Thymus (tissue), 11 donors: Measurements from ENCODE around the gene ETV5. TPM values are rescaled to one million over a fixed set of nuclear protein-coding genes. Genes with fewer than 3 reads are reported as not detected.

Experiments
- DNase-seq, 9 donors: peaks; one replicate each; pipeline ENCODE4 v3.0.0-alpha.2; 2013; ENCODE audit warnings: low spot score in 9 of 9, low read depth in 6 of 9, missing footprints in 1 of 9
- H3K27ac ChIP-seq, 2 donors: one replicate each; pipeline ENCODE4 v1.5.1; 2013; ENCODE audit warnings: control low read depth in 1 of 2, low read depth in 1 of 2, low read length in 1 of 2, mild to moderate bottlenecking in 1 of 2, moderate library complexity in 1 of 2
- H3K27me3 ChIP-seq, 2 donors: one replicate each; pipeline ENCODE4 v1.5.1; 2013; ENCODE audit warnings: low read length in 1 of 2; ENCODE audit not compliant: control insufficient read depth in 2 of 2, insufficient read depth in 1 of 2
- H3K36me3 ChIP-seq, 2 donors: one replicate each; pipeline ENCODE4 v1.5.1; 2013; ENCODE audit warnings: low read length in 1 of 2, mild to moderate bottlenecking in 1 of 2, moderate library complexity in 1 of 2; ENCODE audit not compliant: control insufficient read depth in 2 of 2, insufficient read depth in 2 of 2
- H3K4me1 ChIP-seq, 2 donors: one replicate each; pipeline ENCODE4 v1.5.1; 2013; ENCODE audit warnings: low read length in 2 of 2; ENCODE audit not compliant: control insufficient read depth in 2 of 2, insufficient read depth in 2 of 2
- H3K4me3 ChIP-seq, 2 donors: one replicate each; pipeline ENCODE4 v1.5.1; 2013; ENCODE audit warnings: low read length in 2 of 2, control low read depth in 1 of 2, mild to moderate bottlenecking in 1 of 2
- H3K9me3 ChIP-seq, 2 donors: one replicate each; pipeline ENCODE4 v1.5.1; 2013; ENCODE audit warnings: low read length in 1 of 2, mild to moderate bottlenecking in 1 of 2; ENCODE audit not compliant: control insufficient read depth in 2 of 2, insufficient read depth in 1 of 2
- WGBS: extraction: QIAGEN DNeasy Blood & Tissue Kit; methylation state at CpG from one replicate; pipeline ENCODE4 v1.1.7; 2013; 5-methylcytosine and 5-hydroxymethylcytosine counted together
- polyA plus RNA-seq: library from polyadenylated mRNA; stranded (reverse); fragments of 200-250 nt; gene quantifications from one replicate; pipeline ENCODE4 v1.2.3, GENCODE V29; 2013
- total RNA-seq: library from RNA; stranded (reverse); fragments of 120-200 nt; gene quantifications from one replicate; pipeline ENCODE4 v1.2.4, GENCODE V29; 2013
- donor health status: healthy.

ETV5 gene
- total and polyA plus RNA-seq, 2 donors, result 4.9 to 11.0 TPM

DNA sequence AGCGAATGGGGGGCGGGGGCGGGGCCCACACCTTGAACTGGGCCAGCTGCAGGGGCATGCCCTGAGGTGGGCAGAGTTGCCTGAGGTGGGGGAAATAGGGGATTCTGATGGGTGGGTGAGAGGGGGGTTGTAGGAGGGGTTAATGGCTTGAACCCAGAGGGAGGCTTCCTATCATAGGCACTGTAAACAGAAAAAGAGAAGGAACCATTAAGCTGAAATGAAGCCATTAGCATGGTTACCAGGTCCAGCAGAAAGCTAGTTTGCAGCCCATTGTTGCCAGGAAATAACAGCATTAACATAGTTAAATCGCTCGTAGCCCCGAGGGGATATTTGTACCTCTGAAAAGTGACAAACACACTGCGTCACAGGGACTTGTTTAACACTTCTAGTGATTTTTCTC, 29.0 kb downstream of the ETV5 start:
- Histone ChIP-seq H3K27ac (no peak overlapping the region), H3K27me3 (no peaks in the 10 kb centered on the region), H3K4me3 (no peak overlapping the region), H3K36me3 (no peaks in the 10 kb centered on the region), H3K9me3 (no peaks in the 10 kb centered on the region), H3K4me1 (peaks cover 0 to 10% of the 10 kb centered on the region in 2 donors)
- WGBS, result 90% methylated on average over 7 of the region's 7 CpGs
- DNase-seq, result no peak

DNA sequence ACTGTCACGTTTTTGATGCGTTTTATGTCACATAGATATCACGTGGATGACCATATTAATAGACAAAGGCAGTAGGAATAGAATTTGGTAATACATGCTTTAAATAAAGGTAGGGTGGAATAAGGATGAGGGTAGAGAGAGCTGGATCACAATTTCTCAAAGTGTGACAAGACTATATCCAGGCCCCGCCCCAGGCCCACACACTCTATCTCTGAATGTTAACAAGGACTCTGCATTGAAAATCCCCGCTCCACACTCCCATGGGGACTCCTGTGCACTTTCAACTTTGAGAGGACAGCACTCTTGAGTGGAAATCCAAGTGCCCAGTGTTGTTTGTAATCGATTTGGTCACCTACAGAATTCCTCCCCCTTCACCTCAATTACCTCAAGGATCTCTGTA, 31.4 kb downstream of the ETV5 start:
- no peak for DNase-seq
- H3K27me3 ChIP-seq, result no peaks in the 10 kb centered on the region

DNA sequence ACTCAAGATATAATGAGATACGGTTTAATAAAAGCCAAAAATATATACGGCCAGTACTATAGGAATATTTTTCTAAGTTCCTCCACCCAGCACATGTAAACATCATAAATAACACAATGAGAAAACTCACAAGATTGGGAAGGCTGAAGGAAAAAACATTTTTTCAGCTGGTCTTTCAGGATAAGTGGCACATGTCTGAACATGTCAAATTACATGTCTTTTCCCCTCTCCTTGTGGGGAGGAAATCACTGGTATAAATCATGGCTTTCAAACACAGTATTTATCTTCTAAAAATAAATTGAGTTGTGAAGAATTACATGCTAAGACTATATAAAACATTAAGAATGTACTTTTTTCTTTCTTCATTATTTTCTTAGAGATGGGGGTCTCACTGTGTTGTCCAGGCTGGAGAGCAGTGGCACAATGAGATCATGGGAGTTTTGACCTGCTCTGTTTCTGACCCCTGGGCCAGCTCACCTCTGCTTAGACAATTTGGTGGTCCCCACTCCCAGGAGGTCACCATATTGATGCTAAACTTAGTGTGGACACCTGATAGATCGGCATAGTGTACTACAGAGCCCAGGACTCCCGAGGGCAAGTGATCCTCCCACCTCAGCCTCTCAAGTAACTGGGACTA, 32.8 kb downstream of the ETV5 start:
- H3K27me3 ChIP-seq, result no peaks in the 10 kb centered on the region
- peaks cover 3 to 16% of the 10 kb centered on the region in 2 donors for H3K4me1 ChIP-seq
- peaks cover 0 to 4% of the 10 kb centered on the region in 2 donors for H3K9me3 ChIP-seq
- WGBS, result 96% methylated on average over 4 of the region's 4 CpGs
- no peaks in the 10 kb centered on the region for H3K36me3 ChIP-seq
- DNase-seq, result no peak
- H3K27ac ChIP-seq, result no peak overlapping the region
- no peak overlapping the region for H3K4me3 ChIP-seq

More for the DNA sequence above, 31.4 kb downstream of the ETV5 start:
- WGBS, result 97% methylated on average over 6 of the region's 6 CpGs
- Histone ChIP-seq H3K4me3 (no peak overlapping the region), H3K27ac (no peak overlapping the region), H3K4me1 (peaks cover 0 to 10% of the 10 kb centered on the region in 2 donors), H3K9me3 (peaks cover 0 to 4% of the 10 kb centered on the region in 2 donors), H3K36me3 (no peaks in the 10 kb centered on the region)

DNA sequence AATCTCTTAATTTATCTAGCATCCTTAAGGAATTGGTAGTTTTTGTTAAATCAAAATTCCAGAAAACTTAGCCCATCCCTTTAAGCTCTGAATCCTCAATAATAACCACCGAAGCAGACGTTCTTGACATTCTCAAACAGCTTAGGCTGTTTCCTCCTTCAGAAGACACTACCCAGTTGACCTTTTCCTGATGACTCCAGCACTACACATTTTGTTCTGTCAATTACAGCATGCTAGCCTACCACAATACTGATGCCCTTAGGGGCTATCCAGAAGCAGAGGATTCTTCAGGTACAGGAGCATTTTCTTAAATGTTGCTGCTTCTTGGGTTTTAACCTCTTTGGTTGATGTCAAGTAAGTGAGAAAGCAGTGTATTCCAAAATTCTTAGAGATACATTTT, 33.4 kb downstream of the ETV5 start:
- Histone ChIP-seq H3K27me3 (no peaks in the 10 kb centered on the region), H3K4me3 (no peak overlapping the region), H3K36me3 (no peaks in the 10 kb centered on the region), H3K27ac (no peak overlapping the region), H3K4me1 (peaks cover 6 to 17% of the 10 kb centered on the region in 2 donors), H3K9me3 (peaks cover 0 to 4% of the 10 kb centered on the region in 2 donors)
- no peak for DNase-seq
- WGBS, result 95% methylated on average over 2 of the region's 2 CpGs

DNA sequence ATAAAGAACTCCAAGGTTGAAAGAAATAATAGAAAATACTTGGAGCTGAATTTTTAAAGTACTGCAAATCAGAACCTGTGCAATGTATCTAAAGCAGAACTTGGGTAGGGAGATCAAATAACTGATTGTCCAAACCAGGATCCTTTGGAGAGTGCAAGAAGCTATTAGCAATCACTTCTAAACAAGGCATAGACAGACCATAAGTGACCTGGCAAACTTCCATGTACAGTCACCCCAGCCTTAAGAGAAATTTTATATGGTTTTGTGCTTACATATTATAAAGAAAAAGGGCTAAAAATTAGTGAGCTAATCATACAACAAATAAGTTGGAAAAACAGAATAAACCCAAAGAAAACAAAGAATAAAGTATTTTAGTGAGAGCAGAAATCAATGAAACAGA, 35.2 kb downstream of the ETV5 start:
- no peak overlapping the region for H3K4me3 ChIP-seq
- H3K9me3 ChIP-seq, result peaks cover 0 to 4% of the 10 kb centered on the region in 2 donors
- H3K27me3 ChIP-seq, result no peaks in the 10 kb centered on the region
- no peaks in the 10 kb centered on the region for H3K36me3 ChIP-seq
- no peak overlapping the region for H3K27ac ChIP-seq
- peaks cover 6 to 26% of the 10 kb centered on the region in 2 donors for H3K4me1 ChIP-seq
- DNase-seq, result no peak

DNA sequence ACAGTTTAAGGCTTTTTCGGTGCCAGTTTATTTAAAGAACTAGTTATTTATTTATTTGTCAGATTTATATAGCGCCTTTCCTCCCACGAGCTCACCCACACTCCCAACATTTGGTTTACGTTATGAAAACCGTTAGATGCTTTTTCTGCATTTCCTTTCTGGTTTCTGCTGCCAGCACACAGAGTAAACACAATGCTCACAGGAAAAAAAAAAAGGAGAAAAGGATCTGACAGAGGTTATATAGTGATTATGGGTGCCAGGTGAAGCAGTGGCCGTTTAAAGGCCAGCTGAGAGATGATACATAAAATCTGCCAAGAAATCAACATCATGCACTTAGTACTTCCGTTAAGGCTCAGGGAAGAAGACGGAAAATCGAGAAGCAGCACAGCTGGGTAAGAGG, 37.9 kb downstream of the ETV5 start:
- peak overlapping the region in 1 of 2 donors; percentile 58 for H3K27ac ChIP-seq
- H3K36me3 ChIP-seq, result no peaks in the 10 kb centered on the region
- no peak overlapping the region for H3K4me3 ChIP-seq
- H3K4me1 ChIP-seq, result peaks cover 6 to 32% of the 10 kb centered on the region in 2 donors
- DNase-seq, result no peak
- H3K27me3 ChIP-seq, result no peaks in the 10 kb centered on the region
- WGBS, result 10% methylated on average over 9 of the region's 9 CpGs
- H3K9me3 ChIP-seq, result peaks cover 0 to 4% of the 10 kb centered on the region in 2 donors

DNA sequence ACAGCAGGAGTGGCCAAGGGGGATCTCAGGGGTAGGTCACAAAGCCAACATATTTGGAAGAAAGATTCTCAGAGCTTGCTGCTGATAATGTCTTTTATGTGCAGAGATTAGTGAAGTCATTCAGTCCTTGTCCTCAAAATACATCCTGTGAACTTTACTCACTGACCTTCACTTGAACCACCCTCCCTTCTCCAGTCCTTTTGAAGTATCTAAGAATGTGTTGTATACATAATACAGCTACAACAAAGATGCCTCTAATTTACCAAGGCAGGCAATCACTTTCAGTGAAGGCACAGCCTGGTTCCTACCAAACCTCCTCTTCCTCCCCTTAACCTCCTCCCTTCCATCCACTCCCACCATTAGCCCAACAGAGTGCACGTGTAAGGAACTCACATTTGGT, 38.3 kb downstream of the ETV5 start:
- H3K27me3 ChIP-seq, result no peaks in the 10 kb centered on the region
- no peak for DNase-seq

DNA sequence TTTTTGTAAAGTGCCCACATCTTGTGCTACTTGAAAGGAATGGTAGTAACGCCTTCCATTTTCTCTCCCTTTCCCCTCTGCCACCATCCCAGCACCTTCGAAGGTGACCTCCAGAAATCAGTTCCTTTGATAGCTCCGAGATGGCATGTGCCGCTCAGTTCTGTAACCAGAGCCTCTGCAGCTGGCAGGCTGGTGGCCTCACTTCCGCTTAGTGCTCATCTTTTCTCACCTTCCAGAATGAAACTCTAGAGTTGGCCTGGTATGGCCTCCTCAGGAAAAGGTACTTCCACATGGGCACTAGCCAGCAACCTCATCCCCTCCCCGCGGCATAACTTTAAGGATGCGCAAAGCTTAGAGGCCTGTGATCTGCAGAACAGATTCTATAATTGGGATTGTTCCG, 38.8 kb downstream of the ETV5 start:
- Histone ChIP-seq H3K27ac (no peak overlapping the region), H3K27me3 (no peaks in the 10 kb centered on the region), H3K4me1 (peaks cover 6 to 36% of the 10 kb centered on the region in 2 donors), H3K9me3 (peaks cover 0 to 4% of the 10 kb centered on the region in 2 donors), H3K36me3 (no peaks in the 10 kb centered on the region), H3K4me3 (no peak overlapping the region)
- DNase-seq, result no peak
- 85% methylated on average over 9 of the region's 9 CpGs for WGBS

More for the DNA sequence above, 38.3 kb downstream of the ETV5 start:
- peaks cover 0 to 4% of the 10 kb centered on the region in 2 donors for H3K9me3 ChIP-seq
- no peak overlapping the region for H3K4me3 ChIP-seq
- H3K27ac ChIP-seq, result peak overlapping the region in 1 of 2 donors; percentile 58
- peaks cover 6 to 36% of the 10 kb centered on the region in 2 donors for H3K4me1 ChIP-seq
- H3K36me3 ChIP-seq, result no peaks in the 10 kb centered on the region
- 2% methylated on average over 1 of the region's 1 CpG for WGBS

DNA sequence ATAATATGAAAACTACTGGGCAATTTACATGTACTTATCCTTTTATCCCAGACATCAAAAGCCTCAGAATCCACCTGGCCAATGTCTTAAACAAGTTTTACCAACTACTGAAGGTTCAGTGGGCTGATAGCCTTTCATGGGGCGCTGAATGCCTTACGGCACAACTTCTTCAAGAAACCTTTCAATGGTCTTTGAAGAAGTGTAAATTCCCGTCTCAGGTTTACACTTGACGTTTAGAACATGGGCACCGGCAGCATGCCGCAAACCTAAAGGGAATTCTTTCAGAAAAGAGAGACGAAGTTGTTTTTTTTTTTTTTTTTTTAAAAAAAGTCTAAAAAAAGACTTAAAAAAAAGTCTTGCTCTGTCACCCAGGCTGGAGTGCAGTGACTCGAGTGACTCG, 39.7 kb downstream of the ETV5 start:
- Histone ChIP-seq H3K27me3 (no peaks in the 10 kb centered on the region), H3K9me3 (no peaks in the 10 kb centered on the region), H3K4me1 (peaks cover 6 to 41% of the 10 kb centered on the region in 2 donors), H3K36me3 (no peaks in the 10 kb centered on the region), H3K27ac (no peak overlapping the region), H3K4me3 (no peak overlapping the region)
- WGBS, result 80% methylated on average over 9 of the region's 9 CpGs
- DNase-seq, result no peak
